HepG2 (cell line): Measurements from ENCODE around the gene MYL6. TPM values are rescaled to one million over a fixed set of nuclear protein-coding genes. Genes with fewer than 3 reads are reported as not detected.

ENCODE experiments used
- CENPBD1 ChIP-seq: sonication (generic); formaldehyde crosslinking; IDR thresholded peaks from 2 replicates; pipeline ENCODE4 v1.8.0; 2022; ENCODE audit warnings: missing genetic modification reagents, low read depth, mild to moderate bottlenecking, borderline replicate concordance
- ETV5 ChIP-seq: IDR thresholded peaks from 2 replicates; pipeline ENCODE4 v1.6.1; 2018; ENCODE audit warnings: missing biosample characterization, missing genetic modification reagents, inconsistent platforms, borderline replicate concordance
- FLYWCH1 ChIP-seq: sonication (generic); formaldehyde crosslinking; IDR thresholded peaks from 2 replicates; pipeline ENCODE4 v1.8.1; 2023; ENCODE audit warnings: mild to moderate bottlenecking, missing genetic modification reagents
- KMT2B ChIP-seq: IDR thresholded peaks from 2 replicates; pipeline ENCODE4 v1.6.1; 2016; ENCODE audit warnings: missing genetic modification reagents, missing compliant biosample characterization
- MAFK ChIP-seq, 2 experiments: IDR thresholded peaks in 1 of 2; conservative IDR thresholded peaks in 1 of 2; 2 replicates each; pipeline ENCODE4 v1.6.1; 2011; ENCODE audit warnings: improper control_type of control experiment in 2 of 2, low read length in 2 of 2
- NFE2L2 ChIP-seq: fragments of 150-350 bp; IDR thresholded peaks from 2 replicates; pipeline ENCODE4 v1.6.1; 2014; ENCODE audit warnings: low read length
- NR3C1 ChIP-seq: sonication (generic); formaldehyde crosslinking; IDR thresholded peaks from 2 replicates; pipeline ENCODE4 v1.4.0; 2020; ENCODE audit warnings: missing genetic modification reagents
- THRA ChIP-seq: sonication (generic); formaldehyde crosslinking; IDR thresholded peaks from 2 replicates; pipeline ENCODE4 v1.4.0; 2020; ENCODE audit warnings: missing genetic modification reagents, borderline replicate concordance
- THYN1 ChIP-seq: sonication (generic); formaldehyde crosslinking; IDR thresholded peaks from 2 replicates; pipeline ENCODE4 v1.8.1; 2023; ENCODE audit warnings: low read depth, mild to moderate bottlenecking, moderate library complexity, missing genetic modification reagents, borderline replicate concordance
- TSC22D2 ChIP-seq: sonication (generic); formaldehyde crosslinking; IDR thresholded peaks from 2 replicates; pipeline ENCODE4 v1.5.1; 2020; ENCODE audit warnings: missing genetic modification reagents, mild to moderate bottlenecking, borderline replicate concordance
- U2AF1 ChIP-seq: fragments of 200-400 bp; formaldehyde crosslinking; optimal IDR thresholded peaks from 2 replicates; pipeline ENCODE3; 2017; ENCODE audit warnings: mild to moderate bottlenecking, low read depth, low read length
- ZIK1 ChIP-seq: sonication (generic); formaldehyde crosslinking; IDR thresholded peaks from 2 replicates; pipeline ENCODE4 v1.5.0; 2020; ENCODE audit warnings: mild to moderate bottlenecking, low read depth, missing genetic modification reagents, borderline replicate concordance
- ZNF224 ChIP-seq: sonication (generic); formaldehyde crosslinking; IDR thresholded peaks from 2 replicates; pipeline ENCODE4 v1.5.0; 2020; ENCODE audit warnings: mild to moderate bottlenecking, missing genetic modification reagents
- ZNF317 ChIP-seq: sonication (generic); formaldehyde crosslinking; IDR thresholded peaks from 2 replicates; pipeline ENCODE4 v1.5.0; 2020; ENCODE audit warnings: mild to moderate bottlenecking, missing genetic modification reagents
- ZNF432 ChIP-seq: sonication (generic); formaldehyde crosslinking; IDR thresholded peaks from 2 replicates; pipeline ENCODE4 v1.5.0; 2020; ENCODE audit warnings: missing genetic modification reagents, mild to moderate bottlenecking, borderline replicate concordance
- ZNF720 ChIP-seq: sonication (generic); formaldehyde crosslinking; IDR thresholded peaks from 2 replicates; pipeline ENCODE4 v1.4.0; 2020; ENCODE audit warnings: missing genetic modification reagents
- ZNF788 ChIP-seq: sonication (generic); formaldehyde crosslinking; IDR thresholded peaks from 2 replicates; pipeline ENCODE4 v1.5.0; 2020; ENCODE audit warnings: mild to moderate bottlenecking, missing genetic modification reagents, borderline replicate concordance
- polyA plus RNA-seq, 8 experiments: library from polyadenylated mRNA; depleted of rRNA in 3 of 8; stranded (reverse) in 7 of 8; unstranded in 1 of 8; fragments of >200 nt; fragmentation: Illumina TruSeq in 4 of 8; extraction: Trizol in 4 of 8; gene quantifications; 2 replicates each; pipeline versions ENCODE4 v1.2.1 to v1.2.3, GENCODE V29; 2011 to 2016; ENCODE audit warnings: low read depth in 4 of 8, missing spikeins in 1 of 8, mixed read lengths in 1 of 8; ENCODE audit not compliant: insufficient read depth in 1 of 8
- total RNA-seq, 5 experiments: library from RNA; depleted of rRNA; stranded (reverse); fragments of >200 nt; fragmentation: Illumina TruSeq; extraction: Trizol; gene quantifications; 2 replicates each; pipeline ENCODE4 v1.2.3, GENCODE V29; 2016; ENCODE audit warnings: low read depth in 1 of 5
- TF ChIP-seq, protein P1 (sequence below): sonication (generic); formaldehyde crosslinking; conservative IDR thresholded peaks from 2 replicates; pipeline ENCODE4 v1.4.0; 2020; ENCODE audit warnings: missing genetic modification reagents
- TF ChIP-seq, protein P2 (sequence below): sonication (generic); formaldehyde crosslinking; IDR thresholded peaks from 2 replicates; pipeline ENCODE4 v1.5.0; 2020; ENCODE audit warnings: mild to moderate bottlenecking, missing genetic modification reagents, borderline replicate concordance
- TF ChIP-seq, protein P3 (sequence below): sonication (generic); formaldehyde crosslinking; IDR thresholded peaks from 2 replicates; pipeline ENCODE4 v1.4.0; 2020; ENCODE audit warnings: missing genetic modification reagents

The MYL6 gene
- total and polyA plus RNA-seq, 2 of the 13 experiments (the other 11 are each of a cell fraction or from before 2014, with no cell fraction given), result 1,127 to 1,192 TPM

DNA sequence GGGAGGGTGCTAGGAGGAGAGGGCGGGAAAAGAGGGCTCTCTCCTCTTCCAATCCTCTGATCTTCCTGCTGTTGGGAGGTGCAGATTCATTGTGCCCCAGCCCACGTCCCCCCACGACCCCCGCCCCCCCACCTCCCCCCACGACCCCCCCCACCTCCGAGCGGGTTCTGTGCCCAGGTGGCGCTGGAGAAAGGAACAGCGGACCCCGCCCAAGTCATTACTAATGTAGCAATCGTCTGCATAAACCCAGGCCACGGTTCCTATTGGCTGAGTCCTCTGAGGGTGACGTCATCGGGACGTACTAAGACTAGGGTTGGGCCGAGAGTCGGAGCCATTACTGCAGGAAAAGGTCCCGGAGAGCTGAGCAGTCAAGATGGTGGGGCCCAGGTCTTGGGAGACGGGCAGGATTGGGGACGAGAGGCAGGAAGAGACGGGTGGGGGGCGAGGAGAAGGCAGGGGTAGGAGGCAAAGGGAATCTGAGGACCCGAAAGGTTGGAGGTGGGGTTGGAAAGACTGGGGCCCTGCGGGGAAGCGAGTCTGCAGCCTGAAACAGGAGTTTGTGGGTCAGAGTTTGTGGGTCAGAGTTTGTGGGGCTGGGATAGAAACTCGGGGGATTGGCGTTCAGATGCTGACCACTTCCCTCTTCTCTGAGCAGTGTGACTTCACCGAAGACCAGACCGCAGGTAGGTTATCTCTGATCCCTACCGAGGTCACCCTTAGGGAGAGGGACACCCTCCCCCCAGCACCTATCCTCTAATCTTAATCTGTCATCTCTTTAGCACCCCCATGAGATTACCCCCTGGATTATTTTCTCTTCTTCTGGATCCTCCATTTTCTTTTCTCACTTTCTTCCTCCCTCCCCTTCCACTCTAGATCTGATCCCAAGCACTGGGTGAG is at the start of gene MYL6 (continued):
- peak; percentile 33; the same call in 1 of the 2 replicates for TF ChIP-seq ZIK1
- 0 out of 2 replicates have a peak, but pooled peaks have one; percentile 46 for TF ChIP-seq ZNF317 (CRISPR knock-in tag)
- no peak for TF ChIP-seq ZNF432
- TF ChIP-seq, protein P1, sequence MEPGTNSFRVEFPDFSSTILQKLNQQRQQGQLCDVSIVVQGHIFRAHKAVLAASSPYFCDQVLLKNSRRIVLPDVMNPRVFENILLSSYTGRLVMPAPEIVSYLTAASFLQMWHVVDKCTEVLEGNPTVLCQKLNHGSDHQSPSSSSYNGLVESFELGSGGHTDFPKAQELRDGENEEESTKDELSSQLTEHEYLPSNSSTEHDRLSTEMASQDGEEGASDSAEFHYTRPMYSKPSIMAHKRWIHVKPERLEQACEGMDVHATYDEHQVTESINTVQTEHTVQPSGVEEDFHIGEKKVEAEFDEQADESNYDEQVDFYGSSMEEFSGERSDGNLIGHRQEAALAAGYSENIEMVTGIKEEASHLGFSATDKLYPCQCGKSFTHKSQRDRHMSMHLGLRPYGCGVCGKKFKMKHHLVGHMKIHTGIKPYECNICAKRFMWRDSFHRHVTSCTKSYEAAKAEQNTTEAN (CRISPR knock-in tag), result 0 out of 2 replicates have a peak, but pooled peaks have one; percentile 9
- no peak for TF ChIP-seq FLYWCH1 (CRISPR knock-in tag)
- no peak for TF ChIP-seq ZNF788 (CRISPR knock-in tag)
- TF ChIP-seq NFE2L2, result no peak
- no peak for TF ChIP-seq THRA
- TF ChIP-seq MAFK (conservative IDR thresholded peaks at IDR 0.05 in 1 of 2, IDR thresholded peaks at IDR 0.05 in 1 of 2; ENCODE audit: low read length in 2 of 2), result no peak
- TF ChIP-seq, protein P2, sequence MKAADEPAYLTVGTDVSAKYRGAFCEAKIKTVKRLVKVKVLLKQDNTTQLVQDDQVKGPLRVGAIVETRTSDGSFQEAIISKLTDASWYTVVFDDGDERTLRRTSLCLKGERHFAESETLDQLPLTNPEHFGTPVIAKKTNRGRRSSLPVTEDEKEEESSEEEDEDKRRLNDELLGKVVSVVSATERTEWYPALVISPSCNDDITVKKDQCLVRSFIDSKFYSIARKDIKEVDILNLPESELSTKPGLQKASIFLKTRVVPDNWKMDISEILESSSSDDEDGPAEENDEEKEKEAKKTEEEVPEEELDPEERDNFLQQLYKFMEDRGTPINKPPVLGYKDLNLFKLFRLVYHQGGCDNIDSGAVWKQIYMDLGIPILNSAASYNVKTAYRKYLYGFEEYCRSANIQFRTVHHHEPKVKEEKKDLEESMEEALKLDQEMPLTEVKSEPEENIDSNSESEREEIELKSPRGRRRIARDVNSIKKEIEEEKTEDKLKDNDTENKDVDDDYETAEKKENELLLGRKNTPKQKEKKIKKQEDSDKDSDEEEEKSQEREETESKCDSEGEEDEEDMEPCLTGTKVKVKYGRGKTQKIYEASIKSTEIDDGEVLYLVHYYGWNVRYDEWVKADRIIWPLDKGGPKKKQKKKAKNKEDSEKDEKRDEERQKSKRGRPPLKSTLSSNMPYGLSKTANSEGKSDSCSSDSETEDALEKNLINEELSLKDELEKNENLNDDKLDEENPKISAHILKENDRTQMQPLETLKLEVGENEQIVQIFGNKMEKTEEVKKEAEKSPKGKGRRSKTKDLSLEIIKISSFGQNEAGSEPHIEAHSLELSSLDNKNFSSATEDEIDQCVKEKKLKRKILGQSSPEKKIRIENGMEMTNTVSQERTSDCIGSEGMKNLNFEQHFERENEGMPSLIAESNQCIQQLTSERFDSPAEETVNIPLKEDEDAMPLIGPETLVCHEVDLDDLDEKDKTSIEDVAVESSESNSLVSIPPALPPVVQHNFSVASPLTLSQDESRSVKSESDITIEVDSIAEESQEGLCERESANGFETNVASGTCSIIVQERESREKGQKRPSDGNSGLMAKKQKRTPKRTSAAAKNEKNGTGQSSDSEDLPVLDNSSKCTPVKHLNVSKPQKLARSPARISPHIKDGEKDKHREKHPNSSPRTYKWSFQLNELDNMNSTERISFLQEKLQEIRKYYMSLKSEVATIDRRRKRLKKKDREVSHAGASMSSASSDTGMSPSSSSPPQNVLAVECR (CRISPR knock-in tag), result peak; percentile 78
- TF ChIP-seq U2AF1, result peak; percentile 6
- TF ChIP-seq CENPBD1 (CRISPR knock-in tag), result no peak
- no peak for TF ChIP-seq ZNF224 (CRISPR knock-in tag)
- TF ChIP-seq NR3C1 (CRISPR knock-in tag), result no peak
- TF ChIP-seq KMT2B (CRISPR knock-in tag), result 0 out of 2 replicates have a peak, but pooled peaks have one; percentile 33
- TF ChIP-seq TSC22D2 (CRISPR knock-in tag), result peak; percentile 50; the same call in 1 of the 2 replicates
- TF ChIP-seq, protein P3, sequence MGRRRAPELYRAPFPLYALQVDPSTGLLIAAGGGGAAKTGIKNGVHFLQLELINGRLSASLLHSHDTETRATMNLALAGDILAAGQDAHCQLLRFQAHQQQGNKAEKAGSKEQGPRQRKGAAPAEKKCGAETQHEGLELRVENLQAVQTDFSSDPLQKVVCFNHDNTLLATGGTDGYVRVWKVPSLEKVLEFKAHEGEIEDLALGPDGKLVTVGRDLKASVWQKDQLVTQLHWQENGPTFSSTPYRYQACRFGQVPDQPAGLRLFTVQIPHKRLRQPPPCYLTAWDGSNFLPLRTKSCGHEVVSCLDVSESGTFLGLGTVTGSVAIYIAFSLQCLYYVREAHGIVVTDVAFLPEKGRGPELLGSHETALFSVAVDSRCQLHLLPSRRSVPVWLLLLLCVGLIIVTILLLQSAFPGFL, result no peak
- no peak for TF ChIP-seq THYN1 (CRISPR knock-in tag)
- peak; percentile 26; the same call in 1 of the 2 replicates for TF ChIP-seq ETV5 (CRISPR knock-in tag)
- no peak for TF ChIP-seq ZNF720 (CRISPR knock-in tag)
